H9 (cell line): ENCODE results near the gene SLC23A1. TPM values are rescaled to one million over a fixed set of nuclear protein-coding genes. Genes with fewer than 3 reads are reported as not detected.

ENCODE experiments used
- DNase-seq: peaks from one replicate; pipeline ENCODE4 v3.0.0-alpha.2; 2017
- H2AFZ ChIP-seq: one replicate; pipeline ENCODE4 v1.6.1; 2013; ENCODE audit warnings: mild to moderate bottlenecking, low read length, control low read depth, moderate library complexity
- H2AK5ac ChIP-seq: 2 replicates; pipeline ENCODE4 v1.6.1; 2013; ENCODE audit warnings: low read length, control low read depth, mixed read lengths; ENCODE audit not compliant: insufficient read length
- H2BK120ac ChIP-seq: one replicate; pipeline ENCODE4 v1.6.1; 2013; ENCODE audit warnings: low read depth, mild to moderate bottlenecking, low read length, control low read depth, inconsistent platforms; ENCODE audit not compliant: poor library complexity, severe bottlenecking
- H2BK12ac ChIP-seq: 2 replicates; pipeline ENCODE4 v1.6.1; 2013; ENCODE audit warnings: low read length, control low read depth, mixed read lengths, low read depth; ENCODE audit not compliant: insufficient read length
- H2BK15ac ChIP-seq: 2 replicates; pipeline ENCODE4 v1.6.1; 2013; ENCODE audit warnings: low read depth, low read length, control low read depth
- H2BK20ac ChIP-seq: one replicate; pipeline ENCODE4 v1.6.1; 2013; ENCODE audit warnings: low read depth, mild to moderate bottlenecking, low read length, control low read depth, inconsistent platforms; ENCODE audit not compliant: poor library complexity, severe bottlenecking
- H2BK5ac ChIP-seq: 2 replicates; pipeline ENCODE4 v1.6.1; 2013; ENCODE audit warnings: low read length, control low read depth, mixed read lengths; ENCODE audit not compliant: insufficient read length
- H3K14ac ChIP-seq: 2 replicates; pipeline ENCODE4 v1.6.1; 2013; ENCODE audit warnings: low read length, control low read depth; ENCODE audit not compliant: insufficient read depth
- H3K18ac ChIP-seq: 2 replicates; pipeline ENCODE4 v1.6.1; 2013; ENCODE audit warnings: low read depth, mild to moderate bottlenecking, mixed read lengths, low read length, control low read depth; ENCODE audit not compliant: insufficient read length
- H3K23ac ChIP-seq: 2 replicates; pipeline ENCODE4 v1.6.1; 2013; ENCODE audit warnings: low read length, control low read depth, mixed read lengths, low read depth; ENCODE audit not compliant: insufficient read length
- H3K23me2 ChIP-seq: 2 replicates; pipeline ENCODE4 v1.6.1; 2013; ENCODE audit warnings: low read depth, mild to moderate bottlenecking, mixed read lengths, low read length, control low read depth; ENCODE audit not compliant: insufficient read length, poor library complexity, severe bottlenecking
- H3K27ac ChIP-seq: 2 replicates; pipeline ENCODE4 v1.5.1; 2013; ENCODE audit warnings: low read length, control low read depth, mixed read lengths, low read depth; ENCODE audit not compliant: insufficient read length
- H3K27me3 ChIP-seq: 2 replicates; pipeline ENCODE4 v1.6.1; 2013; ENCODE audit warnings: low read length, control low read depth, inconsistent platforms; ENCODE audit not compliant: insufficient read depth
- H3K4ac ChIP-seq: 2 replicates; pipeline ENCODE4 v1.6.1; 2013; ENCODE audit warnings: low read depth, mild to moderate bottlenecking, control low read depth, inconsistent platforms, low read length, moderate library complexity
- H3K4me1 ChIP-seq: 2 replicates; pipeline ENCODE4 v1.6.1; 2013; ENCODE audit warnings: low read length, control low read depth, inconsistent platforms; ENCODE audit not compliant: insufficient read depth
- H3K4me2 ChIP-seq: 2 replicates; pipeline ENCODE4 v1.6.1; 2013; ENCODE audit warnings: low read length, control low read depth, mixed read lengths; ENCODE audit not compliant: insufficient read length, insufficient read depth
- H3K56ac ChIP-seq: 2 replicates; pipeline ENCODE4 v1.6.1; 2013; ENCODE audit warnings: low read depth, mild to moderate bottlenecking, mixed read lengths, low read length, control low read depth; ENCODE audit not compliant: insufficient read length
- H3K79me1 ChIP-seq: 2 replicates; pipeline ENCODE4 v1.6.1; 2013; ENCODE audit warnings: low read depth, mild to moderate bottlenecking, moderate library complexity, low read length, control low read depth, inconsistent platforms; ENCODE audit not compliant: insufficient read depth, poor library complexity, severe bottlenecking
- H3K79me2 ChIP-seq: 2 replicates; pipeline ENCODE4 v1.6.1; 2013; ENCODE audit warnings: low read length, control low read depth, inconsistent platforms; ENCODE audit not compliant: insufficient read depth
- H3K9ac ChIP-seq: 2 replicates; pipeline ENCODE4 v1.6.1; 2013; ENCODE audit warnings: low read length, control low read depth, mixed read lengths; ENCODE audit not compliant: insufficient read length; ENCODE audit errors: extremely low read depth
- H3K9me3 ChIP-seq: one replicate; pipeline ENCODE4 v1.6.1; 2013; ENCODE audit warnings: low read depth, low read length, inconsistent platforms; ENCODE audit not compliant: control insufficient read depth
- H3T11ph ChIP-seq: one replicate; pipeline ENCODE4 v1.6.1; 2013; ENCODE audit warnings: mild to moderate bottlenecking, low read length, control low read depth, inconsistent platforms
- H4K20me1 ChIP-seq: one replicate; pipeline ENCODE4 v1.6.1; 2013; ENCODE audit not compliant: control insufficient read depth, insufficient read length, insufficient read depth
- H4K5ac ChIP-seq: 2 replicates; pipeline ENCODE4 v1.6.1; 2013; ENCODE audit warnings: low read depth, mild to moderate bottlenecking, mixed read lengths, low read length, control low read depth; ENCODE audit not compliant: insufficient read length
- H4K8ac ChIP-seq: replicated peaks from 2 replicates; pipeline ENCODE4 v1.6.1; 2013; ENCODE audit warnings: low read length, control low read depth, mixed read lengths, low read depth; ENCODE audit not compliant: insufficient read length
- H4K91ac ChIP-seq: 2 replicates; pipeline ENCODE4 v1.6.1; 2013; ENCODE audit warnings: low read depth, mild to moderate bottlenecking, moderate library complexity, mixed read lengths, low read length, control low read depth; ENCODE audit not compliant: insufficient read length
- H3K27ac Mint-ChIP-seq, 3 experiments: 2 replicates in 2 of 3; 3 replicates in 1 of 3; pipeline ENCODE4 v1.8.0; 2020 to 2021; ENCODE audit warnings: mixed read lengths in 3 of 3, mild to moderate bottlenecking in 1 of 3, moderate library complexity in 1 of 3
- H3K27me3 Mint-ChIP-seq: 2 replicates; pipeline ENCODE4 v1.8.0; 2021; ENCODE audit warnings: low read depth, mild to moderate bottlenecking, moderate library complexity, mixed read lengths
- H3K36me3 Mint-ChIP-seq, 3 experiments: 2 replicates in 2 of 3; 3 replicates in 1 of 3; pipeline ENCODE4 v1.8.0; 2020 to 2021; ENCODE audit warnings: low read depth in 3 of 3, mixed read lengths in 3 of 3; ENCODE audit not compliant: insufficient read depth in 1 of 3
- H3K4me1 Mint-ChIP-seq, 2 experiments: 2 replicates each; pipeline ENCODE4 v1.8.0; 2020; ENCODE audit warnings: mixed read lengths in 2 of 2
- H3K4me3 Mint-ChIP-seq, 2 experiments: 2 replicates in 1 of 2; 3 replicates in 1 of 2; pipeline ENCODE4 v1.8.0; 2020 to 2021; ENCODE audit warnings: mild to moderate bottlenecking in 2 of 2, mixed read lengths in 2 of 2, moderate library complexity in 1 of 2
- H3K9me3 Mint-ChIP-seq, 2 experiments: 2 replicates in 1 of 2; 3 replicates in 1 of 2; pipeline ENCODE4 v1.8.0; 2020; ENCODE audit warnings: mild to moderate bottlenecking in 2 of 2, mixed read lengths in 2 of 2, moderate library complexity in 1 of 2
- CTCF ChIP-seq: fragments of 200-600 bp; sonication (generic); conservative IDR thresholded peaks from 3 replicates; pipeline ENCODE4 v1.8.0; 2021; ENCODE audit warnings: antibody characterized with exemption, mild to moderate bottlenecking
- WGBS: extraction: QIAGEN DNeasy Blood & Tissue Kit; methylation state at CpG from one replicate; pipeline ENCODE4 v1.1.7; 2013; ENCODE audit warnings: missing lambda C conversion rate, low lambda C conversion rate, mixed read lengths; ENCODE audit not compliant: insufficient read length; ENCODE audit errors: extremely low coverage; 5-methylcytosine and 5-hydroxymethylcytosine counted together
- total RNA-seq: library from RNA; stranded (reverse); gene quantifications from 2 replicates; pipeline ENCODE4 v1.2.1, GENCODE V29; 2021

The SLC23A1 gene
- total RNA-seq, 1 experiment from 2014 or later, result not detected

GRCh38 chr5:139418793-139419192, 35.7 kb upstream of the SLC23A1 start:
- WGBS, result no CpG with 5 or more reads among the region's 1 CpG

More at GRCh38 chr5:139418793-139419192, 35.7 kb upstream of the SLC23A1 start:
- Histone ChIP-seq H2BK20ac (no peak overlapping the region), H3K9ac (no peak overlapping the region), H3K27ac (no peak overlapping the region), H4K91ac (no peak overlapping the region), H3K14ac (no peak overlapping the region), H3K79me1 (no peaks in the 10 kb centered on the region), H3K4ac (no peak overlapping the region), H3K4me2 (no peak overlapping the region), H4K20me1 (no peaks in the 10 kb centered on the region), H3K23ac (no peak overlapping the region), H2AFZ (no peak overlapping the region), H2BK5ac (no peak overlapping the region), H3K4me1 (no peaks in the 10 kb centered on the region), H3K18ac (no peak overlapping the region), H4K8ac (no peak overlapping the region), H2AK5ac (no peak overlapping the region), H3K79me2 (no peaks in the 10 kb centered on the region), H3T11ph (no peak overlapping the region), H4K5ac (no peak overlapping the region), H3K56ac (no peak overlapping the region), H2BK120ac (no peak overlapping the region), H2BK12ac (no peak overlapping the region), H3K27me3 (no peaks in the 10 kb centered on the region), H2BK15ac (no peak overlapping the region), H3K23me2 (no peaks in the 10 kb centered on the region), H3K9me3 (no peaks in the 10 kb centered on the region)
- peaks cover 0 to 51% (median 40%) of the 10 kb centered on the region in 3 experiments; a peak in 6 of 7 replicates for H3K36me3 Mint-ChIP-seq
- no peak overlapping the region for H3K27ac Mint-ChIP-seq
- no peak overlapping the region for H3K4me3 Mint-ChIP-seq
- no peak for TF ChIP-seq CTCF
- peaks cover 1% of the 10 kb centered on the region for H3K27me3 Mint-ChIP-seq
- no peak for DNase-seq
- peaks cover 15 to 25% of the 10 kb centered on the region in 2 experiments for H3K4me1 Mint-ChIP-seq
- no peaks in the 10 kb centered on the region for H3K9me3 Mint-ChIP-seq
